Heart right ventricle (tissue), 16 donors: Measurements from ENCODE around the gene MYLK4. TPM values are rescaled to one million over a fixed set of nuclear protein-coding genes. Genes with fewer than 3 reads are reported as not detected.

Source experiments
- ATAC-seq, 8 donors: fragments of 200-7000 bp; cut with Tn5 transposase; one replicate each; pipeline ENCODE4 v1.9.1; 2020; ENCODE audit warnings: mild to moderate bottlenecking in 8 of 8, moderate library complexity in 8 of 8, moderate number of reproducible peaks in 1 of 8
- DNase-seq, 2 donors: peaks; one replicate each; pipeline ENCODE4 v3.0.0-alpha.2; 2020
- H3K27ac ChIP-seq, 10 donors: fragments of 200-600 bp; sonication (generic) in 2 of 10; one replicate each; pipeline versions ENCODE4 v1.5.0 to v1.8.0; 2020 to 2022; ENCODE audit warnings: mild to moderate bottlenecking in 3 of 10
- H3K27me3 ChIP-seq, 7 donors: fragments of 200-600 bp; one replicate each; pipeline ENCODE4 v1.8.0; 2021 to 2022; ENCODE audit warnings: mild to moderate bottlenecking in 2 of 7
- H3K36me3 ChIP-seq, 9 donors: fragments of 200-600 bp; sonication (generic) in 1 of 9; one replicate each; pipeline versions ENCODE4 v1.5.0 to v1.8.0; 2020 to 2022; ENCODE audit warnings: mild to moderate bottlenecking in 2 of 9
- H3K4me1 ChIP-seq, 9 donors: fragments of 200-600 bp; sonication (generic) in 1 of 9; one replicate each; pipeline versions ENCODE4 v1.5.0 to v1.8.0; 2020 to 2022; ENCODE audit warnings: mild to moderate bottlenecking in 4 of 9
- H3K4me3 ChIP-seq, 10 donors: fragments of 200-600 bp; sonication (generic) in 2 of 10; one replicate each; pipeline versions ENCODE4 v1.5.0 to v1.8.0; 2020 to 2022; ENCODE audit warnings: mild to moderate bottlenecking in 7 of 10, moderate library complexity in 2 of 10
- H3K9me3 ChIP-seq, 11 donors: fragments of 200-600 bp in 10 of 11; sonication (generic) in 2 of 11; one replicate each; pipeline versions ENCODE4 v1.5.0 to v1.8.0; 2013 to 2022; ENCODE audit warnings: mild to moderate bottlenecking in 2 of 11, control low read depth in 1 of 11, moderate library complexity in 1 of 11
- CTCF ChIP-seq, 9 donors: fragments of 200-600 bp; sonication (generic) in 2 of 9; IDR thresholded peaks; one replicate each; pipeline versions ENCODE4 v1.5.0 to v1.8.0; 2021 to 2022; ENCODE audit warnings: antibody characterized with exemption in 9 of 9, mild to moderate bottlenecking in 5 of 9, moderate library complexity in 1 of 9
- WGBS, 2 donors: extraction: QIAGEN DNeasy Blood & Tissue Kit; methylation state at CpG; one replicate each; pipeline ENCODE4 v1.1.7; 2013; ENCODE audit warnings: inconsistent platforms in 1 of 2; 5-methylcytosine and 5-hydroxymethylcytosine counted together
- intact Hi-C, 10 donors: fragments of 100-400 bp; cut with DNase I; formaldehyde crosslinking; loops; one replicate each; pipeline versions ENCODE4 v1.11.1 to v1.14.2; 2022
- polyA plus RNA-seq, 2 donors: library from polyadenylated mRNA; stranded (reverse); fragments of 200-250 nt; gene quantifications; one replicate each; pipeline ENCODE4 v1.2.3, GENCODE V29; 2013
- total RNA-seq, 10 donors: library from RNA; stranded (reverse); fragmentation: NEBNext Ultra II Directional in 3 of 10; extraction: Animal tissue kit (Norgen Biotek cat#: 25700) in 3 of 10; gene quantifications; one replicate each; pipeline versions ENCODE4 v1.2.1 to v1.2.4, GENCODE V29; 2021 to 2023
- donor health status: Arrhythmogenic right ventricular cardiomyopathy.
- donor health status: ischemic (EF 13 %, LVEDD 7.1; RV severe dilation, severe dysfunction).
- donor health status: healthy with polysubstance abuse.
- donor health status: DM: no; HTN: yes; CAD: no.
- donor health status: DM: no; HTN: no; CAD: no.
- donor health status: ischemic (EF 25% LVEDD 6.9; RV normal size, moderate dysfunction).
- donor health status: ischemic (EF 25% LVEDD 5.7; RV mildly dilated, moderate dysfunction).
- donor health status: healthy.
- donor health status: DM: yes; HTN: yes; CAD: no.
- donor health status: Ischemic cardiomyopathy.
- donor health status: ischemic (EF 35%, LVEDD 5.7; RV mildly dilated, moderate dysfunction).
- donor health status: nonischemic (EF 11% LVEDD 7.7; RV severe dilation, severe dysfunction).
- donor health status: DM: yes; HTN: yes; CAD: no.
- donor health status: PGD.
- donor health status: ischemic (EF 29% LVEDD 5.4; RV normal size, mild dysfunction).
- donor health status: nonischemic (EF 23%, LVEDD 6.1; RV moderate dilation, normal function).

The MYLK4 gene
- total and polyA plus RNA-seq, 12 donors, result 0.13 to 2.5 (median 0.92) TPM

GRCh38 chr6:2715737-2716136, 35.0 kb downstream of the MYLK4 start:
- WGBS, 2 donors, result 83 to 88% methylated on average over 5 of the region's 5 CpGs

GRCh38 chr6:2714111-2714895, 36.4 kb downstream of the MYLK4 start:
- no peak for TF ChIP-seq CTCF (IDR thresholded peaks at IDR 0.05)
- peaks cover 0 to 23% (median 6%) of the 10 kb centered on the region in 11 donors for H3K9me3 ChIP-seq
- ATAC-seq, result peak in 5 of 8 donors; percentile 74 to 89 (median 78)
- no peaks in the 10 kb centered on the region for H3K36me3 ChIP-seq
- DNase-seq, result no peak
- no peaks in the 10 kb centered on the region for H3K27me3 ChIP-seq
- intact Hi-C loops, result no loop called here
- no peak overlapping the region for H3K27ac ChIP-seq
- H3K4me3 ChIP-seq, result no peak overlapping the region
- peaks cover 0 to 22% (median 0%) of the 10 kb centered on the region in 9 donors for H3K4me1 ChIP-seq
- 66 to 76% methylated on average over 7 of the region's 7 CpGs for WGBS, 2 donors

More at GRCh38 chr6:2715737-2716136, 35.0 kb downstream of the MYLK4 start:
- intact Hi-C loops, result no loop called here
- Histone ChIP-seq H3K27ac (no peak overlapping the region), H3K9me3 (peaks cover 0 to 14% (median 0%) of the 10 kb centered on the region in 11 donors), H3K36me3 (no peaks in the 10 kb centered on the region), H3K27me3 (no peaks in the 10 kb centered on the region), H3K4me3 (no peak overlapping the region), H3K4me1 (peaks cover 0 to 22% (median 0%) of the 10 kb centered on the region in 9 donors)
- no peak for ATAC-seq
- DNase-seq, result no peak
- TF ChIP-seq CTCF (IDR thresholded peaks at IDR 0.05), result no peak

GRCh38 chr6:2713473-2714110, 37.1 kb downstream of the MYLK4 start:
- no peak for TF ChIP-seq CTCF (IDR thresholded peaks at IDR 0.05)
- no peak for DNase-seq
- H3K36me3 ChIP-seq, result no peaks in the 10 kb centered on the region
- H3K27me3 ChIP-seq, result no peaks in the 10 kb centered on the region
- 93% methylated on average over 8 of the region's 8 CpGs for WGBS, 2 donors
- intact Hi-C loops, result no loop called here
- no peak overlapping the region for H3K27ac ChIP-seq
- no peak overlapping the region for H3K4me3 ChIP-seq
- ATAC-seq, result no peak
- H3K4me1 ChIP-seq, result peaks cover 0 to 20% (median 0%) of the 10 kb centered on the region in 9 donors
- peaks cover 0 to 23% (median 6%) of the 10 kb centered on the region in 11 donors for H3K9me3 ChIP-seq

- Histone ChIP-seq H3K4me3 (no peak overlapping the region), H3K27ac (no peak overlapping the region), H3K27me3 (no peaks in the 10 kb centered on the region), H3K36me3 (no peaks in the 10 kb centered on the region), H3K9me3 (peaks cover 0 to 20% (median 6%) of the 10 kb centered on the region in 11 donors), H3K4me1 (peaks cover 0 to 14% (median 0%) of the 10 kb centered on the region in 9 donors)
- no peak for TF ChIP-seq CTCF (IDR thresholded peaks at IDR 0.05)
- WGBS, 2 donors, result 60 to 69% methylated on average over 5 of the region's 5 CpGs
- no peak for DNase-seq
- peak in 7 of 8 donors; percentile 34 to 76 (median 62) for ATAC-seq
- intact Hi-C loops, result no loop called here
These were observed 38.6 kb downstream of the MYLK4 start for GRCh38 chr6:2712102-2712501.
